ENCODE measurements around the gene CHML. TPM values are rescaled to one million over a fixed set of nuclear protein-coding genes. Genes with fewer than 3 reads are reported as not detected.

CHML gene
- total RNA-seq, 4 donors from 2014 or later, result 4.2 to 9.0 (median 6.3) TPM

GRCh38 chr1:241611736-241612135 is 28.4 kb downstream of the CHML start:
- no peak overlapping the region for H3K4me3 ChIP-seq
- no peak overlapping the region for H3K27ac ChIP-seq
- H3K4me1 ChIP-seq, result peaks cover 0 to 30% (median 0%) of the 10 kb centered on the region in 3 donors
- no peaks in the 10 kb centered on the region for H3K27me3 ChIP-seq
- WGBS, 2 donors, result 71 to 92% methylated on average over 1 of the region's 1 CpG
- H3K9me3 ChIP-seq, result no peaks in the 10 kb centered on the region
- DNase-seq, result no peak
- no peak for TF ChIP-seq POLR2A (IDR thresholded peaks at IDR 0.05)
- TF ChIP-seq, protein P1, sequence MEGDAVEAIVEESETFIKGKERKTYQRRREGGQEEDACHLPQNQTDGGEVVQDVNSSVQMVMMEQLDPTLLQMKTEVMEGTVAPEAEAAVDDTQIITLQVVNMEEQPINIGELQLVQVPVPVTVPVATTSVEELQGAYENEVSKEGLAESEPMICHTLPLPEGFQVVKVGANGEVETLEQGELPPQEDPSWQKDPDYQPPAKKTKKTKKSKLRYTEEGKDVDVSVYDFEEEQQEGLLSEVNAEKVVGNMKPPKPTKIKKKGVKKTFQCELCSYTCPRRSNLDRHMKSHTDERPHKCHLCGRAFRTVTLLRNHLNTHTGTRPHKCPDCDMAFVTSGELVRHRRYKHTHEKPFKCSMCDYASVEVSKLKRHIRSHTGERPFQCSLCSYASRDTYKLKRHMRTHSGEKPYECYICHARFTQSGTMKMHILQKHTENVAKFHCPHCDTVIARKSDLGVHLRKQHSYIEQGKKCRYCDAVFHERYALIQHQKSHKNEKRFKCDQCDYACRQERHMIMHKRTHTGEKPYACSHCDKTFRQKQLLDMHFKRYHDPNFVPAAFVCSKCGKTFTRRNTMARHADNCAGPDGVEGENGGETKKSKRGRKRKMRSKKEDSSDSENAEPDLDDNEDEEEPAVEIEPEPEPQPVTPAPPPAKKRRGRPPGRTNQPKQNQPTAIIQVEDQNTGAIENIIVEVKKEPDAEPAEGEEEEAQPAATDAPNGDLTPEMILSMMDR (IDR thresholded peaks at IDR 0.05), result no peak
- no peaks in the 10 kb centered on the region for H3K36me3 ChIP-seq
- intact Hi-C loops (cut with DNase I), result loop anchor here (10.0 kb wide), 1 partner anchor 373 kb away; no protein-coding TSS in a partner anchor

DNA sequence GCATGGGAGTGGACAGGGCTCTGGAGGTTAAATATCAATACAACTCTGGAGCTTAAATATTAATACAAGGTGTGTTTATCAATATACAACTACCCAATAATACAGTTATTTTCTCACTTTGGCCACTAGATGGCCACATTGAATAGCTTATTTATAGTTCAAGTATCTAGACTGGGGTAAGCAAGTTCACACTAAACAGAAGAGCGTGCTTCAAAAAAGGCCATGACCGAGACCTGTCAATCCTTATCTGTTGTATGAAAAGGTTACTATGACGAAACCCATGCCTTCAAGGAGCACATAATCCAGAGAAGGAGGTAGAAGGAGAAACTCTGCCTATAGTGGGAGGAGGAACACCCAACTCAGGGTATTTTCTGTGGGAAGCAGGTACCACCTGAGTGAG is 29.1 kb downstream of the CHML start:
- Histone ChIP-seq H3K36me3 (no peaks in the 10 kb centered on the region), H3K4me3 (no peak overlapping the region), H3K4me1 (peaks cover 0 to 30% (median 0%) of the 10 kb centered on the region in 3 donors), H3K27me3 (no peaks in the 10 kb centered on the region), H3K9me3 (no peaks in the 10 kb centered on the region), H3K27ac (no peak overlapping the region)
- WGBS, 2 donors, result 0 to 17% methylated on average over 3 of the region's 3 CpGs
- TF ChIP-seq, protein P1 (IDR thresholded peaks at IDR 0.05), result peak in 5 of 6 experiments; percentile 50 to 76 (median 68)
- no peak for TF ChIP-seq POLR2A (IDR thresholded peaks at IDR 0.05)
- intact Hi-C loops (cut with DNase I), result loop anchor here (10.0 kb wide), 1 partner anchor 374 kb away; no protein-coding TSS in a partner anchor
- DNase-seq, result no peak

- H3K4me3 ChIP-seq, result no peak overlapping the region
- no peak for DNase-seq
- intact Hi-C loops (cut with DNase I), result loop anchor here (10.0 kb wide), 1 partner anchor 375 kb away; no protein-coding TSS in a partner anchor
- no peak for TF ChIP-seq POLR2A (IDR thresholded peaks at IDR 0.05)
- TF ChIP-seq, protein P1 (IDR thresholded peaks at IDR 0.05), result no peak
- H3K4me1 ChIP-seq, result peaks cover 0 to 30% (median 0%) of the 10 kb centered on the region in 3 donors
- WGBS, 2 donors, result 29 to 31% methylated on average over 8 of the region's 8 CpGs
- H3K27ac ChIP-seq, result no peak overlapping the region
- H3K27me3 ChIP-seq, result no peaks in the 10 kb centered on the region
- H3K9me3 ChIP-seq, result no peaks in the 10 kb centered on the region
- no peaks in the 10 kb centered on the region for H3K36me3 ChIP-seq
Observed at GRCh38 chr1:241610056-241610815, 29.9 kb downstream of the CHML start.

GRCh38 chr1:241608379-241609033 is 31.7 kb downstream of the CHML start:
- H3K4me3 ChIP-seq, result no peak overlapping the region
- DNase-seq, result no peak
- H3K27me3 ChIP-seq, result no peaks in the 10 kb centered on the region
- peaks cover 0 to 30% (median 0%) of the 10 kb centered on the region in 3 donors for H3K4me1 ChIP-seq
- H3K36me3 ChIP-seq, result peaks cover 0 to 8% (median 0%) of the 10 kb centered on the region in 3 donors
- H3K9me3 ChIP-seq, result no peaks in the 10 kb centered on the region
- 21 to 27% methylated on average over 3 of the region's 3 CpGs for whole genome bisulfite sequencing, 2 donors
- intact Hi-C loops (cut with DNase I), result loop anchor here (10.0 kb wide), 2 partner anchors 74 to 226 kb away; partner anchors contain the start of gene KMO
- no peak for TF ChIP-seq POLR2A (IDR thresholded peaks at IDR 0.05)
- TF ChIP-seq, protein P1 (IDR thresholded peaks at IDR 0.05), result no peak
- H3K27ac ChIP-seq, result no peak overlapping the region

DNA sequence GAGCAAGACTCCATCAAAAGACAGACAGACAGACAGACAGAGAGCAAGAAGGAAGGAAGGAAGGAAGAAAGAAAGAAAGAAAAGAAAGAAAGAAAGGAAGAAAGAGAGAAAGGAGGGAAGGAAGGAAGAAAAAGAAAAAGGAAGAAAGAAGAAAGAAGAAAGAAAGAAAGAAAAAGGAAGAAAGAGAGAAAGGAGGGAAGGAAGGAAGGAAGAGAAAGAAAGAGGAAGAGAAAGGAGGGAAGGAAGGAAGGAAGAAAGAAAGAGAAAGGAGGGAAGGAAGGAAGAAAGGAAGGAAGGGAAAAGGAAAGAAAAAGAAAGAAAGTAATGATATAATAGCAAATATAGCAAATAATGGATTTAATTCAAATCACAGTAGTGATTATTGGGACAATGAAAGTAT is 32.7 kb downstream of the CHML start:
- DNase-seq, result no peak
- Histone ChIP-seq H3K9me3 (no peaks in the 10 kb centered on the region), H3K36me3 (peaks cover 0 to 17% (median 0%) of the 10 kb centered on the region in 3 donors), H3K4me1 (peaks cover 0 to 30% (median 0%) of the 10 kb centered on the region in 3 donors), H3K27me3 (no peaks in the 10 kb centered on the region), H3K4me3 (no peak overlapping the region), H3K27ac (no peak overlapping the region)
- TF ChIP-seq, protein P1 (IDR thresholded peaks at IDR 0.05), result no peak
- TF ChIP-seq POLR2A (IDR thresholded peaks at IDR 0.05), result no peak
- intact Hi-C loops (cut with DNase I), result loop anchor here (10.0 kb wide), 2 partner anchors 73 to 227 kb away; partner anchors contain the start of gene KMO

Data from esophagus squamous epithelium (tissue), 5 donors.